Activated CD4-positive, CD25-positive, alpha-beta regulatory T cell treated with anti-CD3 and anti-CD28 coated beads, Interleukin-2, amount 50 U/mL, for 16 hours (primary cell): ENCODE results near the gene IER5.
A peak's percentile ranks its signal among the peaks of the same experiment; 100 is the strongest.

Experiments used
- DNase-seq: peaks from one replicate; pipeline ENCODE4 v3.0.0-alpha.2; 2020; ENCODE audit warnings: low read depth, low spot score

The IER5 gene

DNA sequence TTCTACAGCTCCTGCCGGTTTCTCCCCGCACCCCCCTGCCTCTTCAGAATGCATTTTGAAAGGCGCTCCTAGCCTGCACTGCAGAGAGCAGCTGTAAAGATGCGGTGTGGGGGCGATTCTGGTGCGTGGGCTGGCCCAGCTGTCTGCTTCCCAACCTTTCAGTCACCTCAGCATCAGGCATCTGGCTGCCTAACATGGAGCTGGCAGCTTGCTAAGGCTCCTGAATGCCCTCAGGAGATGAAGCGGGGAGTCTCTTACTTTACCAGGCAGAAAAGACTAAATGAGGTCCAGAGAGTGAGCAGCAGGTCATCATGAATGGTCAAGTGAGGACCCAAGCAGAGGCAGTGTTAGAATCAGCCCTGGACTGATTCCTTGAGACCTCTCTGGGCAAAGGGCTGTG is 8.7 kb downstream of the IER5 start:
- no peak for DNase-seq

- no peak for DNase-seq
Observed at GRCh38 chr1:181099152-181100014, 10.9 kb downstream of the IER5 start.

- no peak for DNase-seq
Observed at GRCh38 chr1:181100015-181100905, 11.8 kb downstream of the IER5 start.

DNA sequence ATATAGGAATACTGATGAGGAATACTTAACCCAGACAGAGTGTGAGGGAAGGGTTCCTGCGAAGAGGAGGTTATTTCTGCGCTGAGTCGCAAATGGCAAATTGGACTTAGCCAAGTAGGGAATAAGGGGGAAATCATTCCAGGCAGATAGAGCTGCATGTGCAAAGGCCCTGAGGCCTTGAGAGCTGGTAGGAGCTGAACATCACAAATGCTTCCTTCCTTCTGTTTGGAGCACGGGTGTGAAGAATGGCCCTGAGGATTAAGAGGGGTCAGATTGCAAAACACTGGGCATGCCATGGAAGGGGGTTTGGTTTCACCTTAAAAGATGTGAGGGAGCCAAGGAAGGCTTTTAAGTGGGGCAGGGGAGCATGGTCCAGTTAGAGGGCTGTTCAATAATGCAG is 12.4 kb downstream of the IER5 start:
- DNase-seq, result no peak

- DNase-seq, result no peak
Observed at GRCh38 chr1:181101581-181102226, 13.2 kb downstream of the IER5 start.

GRCh38 chr1:181102841-181103240 is 14.3 kb downstream of the IER5 start:
- DNase-seq, result no peak

DNA sequence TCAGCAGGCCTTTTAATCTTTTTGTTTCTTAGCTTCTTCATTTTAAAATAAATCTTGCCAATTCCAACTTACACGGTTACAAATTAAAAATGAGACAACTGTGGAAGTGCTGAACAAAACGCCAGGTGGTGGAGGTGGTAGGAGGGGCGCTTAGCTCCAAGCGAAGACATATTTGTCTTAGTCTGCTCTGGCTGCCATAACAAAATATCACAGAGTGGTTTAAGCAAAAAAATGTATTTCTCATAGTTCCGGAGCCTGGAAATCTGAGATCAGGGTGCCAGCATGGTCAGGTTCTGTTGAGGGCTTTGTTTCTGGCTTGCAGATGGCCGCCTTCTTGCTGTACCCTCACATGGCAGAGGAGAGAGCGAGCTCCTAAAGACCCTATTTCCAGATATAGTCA is 14.9 kb downstream of the IER5 start:
- no peak for DNase-seq

DNA sequence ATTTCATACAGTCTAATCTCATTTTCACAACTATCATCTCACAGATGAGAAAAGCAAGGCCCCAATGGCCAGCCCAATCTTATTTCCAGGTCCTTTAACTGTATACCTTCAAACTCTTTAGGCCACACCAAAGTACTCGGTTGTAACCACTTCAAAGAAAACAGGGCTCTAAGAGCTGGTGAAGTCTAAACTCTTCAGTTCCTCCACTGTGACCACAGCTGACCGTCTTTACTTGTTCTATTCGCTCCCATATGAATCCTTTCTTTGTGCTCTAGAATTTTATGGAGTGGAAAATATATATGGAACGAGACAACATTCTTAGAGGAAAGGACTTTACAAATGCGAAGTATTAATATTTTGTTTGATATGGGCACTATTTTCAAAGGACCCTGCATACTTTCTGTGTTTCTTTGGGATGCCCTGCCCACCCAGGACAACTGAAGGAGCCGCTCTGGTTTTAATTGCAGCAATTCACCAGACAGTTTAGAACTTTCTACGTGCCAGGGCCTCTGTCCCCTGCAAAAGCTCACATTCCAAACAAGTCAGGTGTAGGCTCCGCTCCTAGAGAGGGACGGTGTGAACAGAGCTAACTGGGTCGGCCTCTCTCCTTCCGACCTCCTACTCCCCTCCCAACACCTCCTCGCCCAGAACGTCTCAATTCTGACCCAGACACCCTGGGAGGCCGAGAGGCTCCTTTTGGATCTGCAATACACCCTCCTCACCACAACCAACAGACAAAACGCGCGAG is 15.7 kb downstream of the IER5 start:
- DNase-seq, result no peak

DNA sequence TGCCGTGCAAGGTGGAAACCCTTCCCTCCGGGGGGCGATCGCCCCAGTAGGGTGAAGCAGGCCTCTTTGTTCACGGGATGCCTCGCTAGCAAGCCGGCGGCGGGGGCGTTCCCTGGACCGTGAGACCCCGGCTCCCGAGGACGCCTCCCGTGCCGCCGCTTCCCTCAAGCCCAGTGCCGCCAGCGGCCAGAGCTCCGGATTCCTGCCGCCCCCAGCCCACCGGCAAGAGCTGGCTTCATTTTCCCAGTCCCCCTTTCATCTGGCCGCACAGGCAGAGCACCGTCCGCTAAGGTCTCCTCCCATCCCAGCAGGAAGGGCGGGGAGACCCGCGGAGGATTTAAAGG is 16.3 kb downstream of the IER5 start:
- peak; percentile 21 for DNase-seq

- peak; percentile 88 for DNase-seq
Observed at GRCh38 chr1:181105134-181106021, 16.9 kb downstream of the IER5 start.

- DNase-seq, result no peak
Observed at GRCh38 chr1:181106022-181106312, 17.5 kb downstream of the IER5 start.

DNA sequence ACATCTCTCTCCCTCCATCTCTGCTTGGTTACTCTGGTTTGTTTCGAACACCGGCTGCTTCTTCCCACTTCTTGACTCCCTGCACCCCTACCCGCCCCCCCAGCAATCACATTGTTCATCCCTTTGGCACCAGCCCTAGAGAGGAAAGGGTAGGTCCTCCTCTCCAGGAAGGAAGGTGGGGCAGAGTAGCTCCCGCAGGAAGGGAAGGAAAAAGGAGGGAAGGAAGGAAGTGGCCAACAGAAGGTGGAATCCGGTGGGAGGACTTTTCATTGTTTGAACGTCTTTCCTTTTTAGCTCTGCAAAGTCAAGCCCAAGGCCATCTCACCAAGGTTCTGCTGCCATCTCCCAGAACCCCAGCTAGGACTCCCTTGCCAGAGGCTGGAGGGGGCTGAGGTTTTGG is 18.0 kb downstream of the IER5 start:
- no peak for DNase-seq

GRCh38 chr1:181107711-181108110 is 19.2 kb downstream of the IER5 start:
- DNase-seq, result no peak

- no peak for DNase-seq
Observed at GRCh38 chr1:181108304-181108867, 19.9 kb downstream of the IER5 start.

- DNase-seq, result no peak
Observed at GRCh38 chr1:181110013-181110412, 21.5 kb downstream of the IER5 start.

DNA sequence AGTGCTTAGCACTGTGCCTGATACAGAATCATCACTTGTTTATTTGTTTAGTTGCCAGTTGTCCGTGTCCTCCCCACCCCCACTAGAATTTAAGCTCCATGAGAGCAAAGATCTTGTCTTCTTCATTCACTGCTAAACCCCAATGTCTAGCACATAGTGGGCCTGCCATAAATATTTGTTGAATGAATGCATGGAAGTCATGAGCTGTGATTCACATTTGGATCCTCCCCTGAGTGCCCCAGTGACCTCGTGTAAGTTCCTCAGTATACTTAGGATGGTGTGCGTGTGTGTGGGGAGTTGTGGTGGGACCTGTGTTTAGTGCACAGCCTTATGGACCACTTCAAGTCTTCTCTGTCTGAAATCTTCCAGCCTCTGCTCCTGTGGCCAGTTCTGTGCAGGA is 23.1 kb downstream of the IER5 start:
- no peak for DNase-seq

DNA sequence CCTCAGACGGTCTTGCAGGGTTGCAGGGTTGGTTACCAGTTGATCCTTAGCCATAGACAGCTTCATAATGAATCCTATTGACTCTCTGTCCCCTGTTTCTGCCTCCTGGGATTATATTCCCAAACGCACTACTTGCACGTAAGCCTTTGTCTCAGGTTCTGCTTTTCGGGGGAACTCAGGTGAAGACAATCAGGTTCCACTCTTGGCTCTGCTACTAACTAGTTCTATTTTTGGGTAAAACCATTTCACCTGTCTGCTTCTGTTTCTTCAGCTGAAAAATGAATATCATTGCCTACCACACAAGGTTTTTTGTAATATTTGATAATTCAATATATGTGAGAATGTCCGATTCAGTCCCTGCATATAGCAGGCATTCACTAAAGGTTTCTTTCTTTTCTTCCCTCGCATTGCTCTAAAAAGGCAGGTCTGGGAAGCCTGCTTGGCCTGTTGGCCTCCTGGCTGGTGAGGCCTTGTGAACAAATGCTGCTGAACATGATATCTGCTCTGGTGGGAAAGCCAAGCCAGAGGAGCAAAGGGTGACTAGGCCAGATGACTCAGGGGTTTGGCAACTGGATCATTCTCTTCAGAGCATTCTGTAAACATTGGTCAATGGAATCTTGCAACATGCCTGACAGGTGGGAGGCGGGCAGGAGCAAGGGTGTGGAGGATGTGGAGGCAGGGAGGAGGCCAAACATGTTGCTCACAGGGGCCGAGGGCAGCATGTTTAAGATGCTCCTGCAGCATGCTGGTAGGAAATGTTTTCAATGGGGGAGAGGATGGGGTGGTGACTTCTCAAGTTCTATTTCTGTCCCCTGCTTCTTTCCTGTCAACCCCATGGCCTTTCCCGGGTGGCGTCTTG is 23.8 kb downstream of the IER5 start:
- DNase-seq, result no peak

DNA sequence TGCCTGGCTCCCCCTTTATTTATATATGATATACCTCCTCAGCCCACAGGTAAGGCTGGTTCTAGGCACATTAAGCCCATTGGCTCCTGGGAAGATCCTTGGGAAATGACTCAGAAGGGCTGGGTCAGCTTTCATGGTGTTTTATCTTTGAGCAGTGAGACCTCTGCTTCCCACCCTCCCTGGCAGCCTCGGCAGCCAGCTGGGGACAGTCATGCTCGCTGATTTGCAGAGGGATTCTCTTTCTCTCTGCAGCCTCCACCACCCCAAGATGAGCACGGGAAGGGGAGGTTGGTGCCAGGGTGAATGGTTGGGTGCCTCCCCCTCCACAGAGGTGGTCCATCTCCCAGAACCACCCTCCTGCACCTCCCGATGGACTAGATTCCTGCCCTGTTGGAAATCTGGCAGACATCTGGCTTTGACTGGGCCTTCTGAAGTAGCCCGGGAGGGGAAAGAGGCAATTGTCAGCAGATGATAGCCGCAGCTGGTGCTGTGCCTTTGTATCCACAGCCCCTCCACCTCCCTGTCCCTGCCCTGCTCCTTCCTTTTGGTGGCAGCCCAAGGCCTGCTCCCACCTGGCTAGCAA is 24.6 kb downstream of the IER5 start:
- DNase-seq, result no peak
